GM18951 (cell line): ENCODE data around the gene FGF8.

Source experiments
- POLR2A ChIP-seq: IDR thresholded peaks from 4 replicates; pipeline ENCODE4 v1.6.1; 2011; ENCODE audit warnings: mild to moderate bottlenecking; ENCODE audit not compliant: insufficient read length, insufficient read depth; ENCODE audit errors: extremely low read depth
- in situ Hi-C: fragments of 300-500 bp; cut with MboI; formaldehyde crosslinking; loops from one replicate; pipeline ENCODE4 v1.12.0; 2022; ENCODE audit warnings: low sequenced_read_pairs, mixed read lengths, inconsistent platforms; ENCODE audit not compliant: unreplicated experiment

The FGF8 gene

GRCh38 chr10:101724446-101724845, 51.5 kb downstream of the FGF8 start:
- TF ChIP-seq POLR2A: no peak
- in situ Hi-C loops: no loop called here

DNA sequence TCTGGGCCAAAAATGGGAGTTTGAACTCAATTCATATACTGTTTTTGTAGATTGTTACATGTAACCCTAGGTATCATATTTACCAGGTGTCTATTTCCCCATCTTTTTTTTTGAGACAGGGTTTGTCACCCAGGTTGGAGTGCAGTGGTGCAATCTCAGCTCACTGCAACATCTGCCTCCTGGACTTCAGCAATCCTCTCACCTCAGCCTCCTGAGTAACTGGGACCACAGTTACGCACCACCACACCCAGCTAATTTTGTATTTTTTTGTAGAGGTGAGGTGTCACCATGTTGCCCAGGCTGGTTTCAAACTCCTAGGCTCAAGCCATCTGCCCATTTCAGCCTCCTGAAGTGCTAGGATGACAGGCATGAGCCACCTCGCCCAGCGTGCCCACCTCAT, 52.7 kb downstream of the FGF8 start:
- in situ Hi-C loops: no loop called here
- no peak for TF ChIP-seq POLR2A

DNA sequence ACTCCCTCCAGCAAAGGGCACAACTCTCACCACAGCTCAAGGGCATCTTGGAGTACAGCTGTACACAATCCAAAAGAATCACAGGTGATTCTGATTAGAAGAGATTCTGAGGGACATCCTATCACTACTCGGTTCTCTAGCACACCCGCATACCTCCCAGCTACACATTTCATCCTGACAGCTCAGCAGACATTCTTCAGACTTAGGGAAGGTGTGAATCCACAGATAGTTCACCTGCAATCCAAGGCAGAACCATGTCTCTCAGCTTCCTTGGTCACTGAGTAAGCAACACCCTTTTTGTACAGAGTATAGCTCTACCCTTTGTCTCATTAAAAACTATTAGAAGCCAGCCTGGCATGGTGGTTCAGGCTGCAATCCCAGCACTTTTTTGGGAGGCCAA, 54.1 kb downstream of the FGF8 start:
- no peak for TF ChIP-seq POLR2A
- in situ Hi-C loops: no loop called here

DNA sequence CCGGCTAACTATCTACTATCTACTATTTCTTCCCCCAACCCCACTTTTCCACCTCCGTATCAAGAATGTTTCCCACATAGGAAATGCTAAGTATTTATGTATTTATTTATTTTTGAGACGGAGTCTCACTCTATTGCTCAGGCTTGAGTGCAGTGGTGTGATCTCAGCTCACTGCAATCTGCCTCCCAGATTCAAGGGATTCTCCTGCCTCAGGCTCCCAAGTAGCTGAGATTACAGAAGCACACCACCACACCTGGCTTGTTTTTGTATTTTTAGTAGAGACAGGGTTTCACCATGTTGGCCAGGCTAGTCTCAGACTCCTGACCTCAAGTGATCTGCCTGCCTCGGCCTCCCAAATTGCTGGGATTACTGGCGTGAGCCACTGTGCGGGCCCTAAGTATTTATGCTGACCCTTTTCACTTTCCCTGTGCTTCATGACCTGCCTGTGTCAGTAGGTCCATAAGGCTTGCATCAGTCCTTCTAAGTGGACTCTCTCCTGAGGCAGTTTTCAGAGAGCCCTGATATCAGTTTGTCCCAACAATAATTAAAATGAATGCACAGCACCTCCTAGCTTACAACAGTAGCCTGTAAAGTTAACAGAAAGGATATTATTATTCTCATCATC, 55.2 kb downstream of the FGF8 start:
- TF ChIP-seq POLR2A: no peak
- in situ Hi-C loops: no loop called here
